ENCODE results near the gene GTF2IRD1.
"Not testable (repeated sequence)": the region's sequence is repeated elsewhere in the genome, so short reads cannot be mapped to it uniquely, and the experiment has no call there.

GRCh38 chr7:74528773-74529172 is 75.1 kb downstream of the GTF2IRD1 start:
- TF ChIP-seq CTCF (conservative IDR thresholded peaks at IDR 0.05 in 1 of 2, IDR thresholded peaks at IDR 0.05 in 1 of 2; ENCODE audit: low read depth in 1 of 2, low read length in 2 of 2); EZH2 (IDR thresholded peaks at IDR 0.05; ENCODE audit: low read length, missing control alignments): not testable (repeated sequence)
